Posterior vena cava (tissue), 2 donors: Measurements from ENCODE around the gene JARID2. TPM values are rescaled to one million over a fixed set of nuclear protein-coding genes. Genes with fewer than 3 reads are reported as not detected.
"Not testable (repeated sequence)": the region's sequence is repeated elsewhere in the genome, so short reads cannot be mapped to it uniquely, and the experiment has no call there.

ENCODE experiments used
- DNase-seq: peaks from one replicate; pipeline ENCODE4 v3.0.0-alpha.2; 2020; ENCODE audit warnings: low spot score
- intact Hi-C, 2 donors: fragments of 100-400 bp; cut with DNase I; formaldehyde crosslinking; loops; one replicate each; pipeline versions ENCODE4 v1.14.1 to v1.14.2; 2022 to 2023
- total RNA-seq, 2 donors: library from RNA; stranded (reverse); fragmentation: NEBNext Ultra II Directional; extraction: Animal tissue kit (Norgen Biotek cat#: 25700); gene quantifications; one replicate each; pipeline ENCODE4 v1.2.1, GENCODE V29; 2021
- donor health status: DM: yes; HTN: yes; CAD: no.
- donor health status: DM: yes; HTN: yes; CAD: no.

The JARID2 gene
- total RNA-seq, 2 donors from 2014 or later = 8.3 to 9.5 TPM

DNA sequence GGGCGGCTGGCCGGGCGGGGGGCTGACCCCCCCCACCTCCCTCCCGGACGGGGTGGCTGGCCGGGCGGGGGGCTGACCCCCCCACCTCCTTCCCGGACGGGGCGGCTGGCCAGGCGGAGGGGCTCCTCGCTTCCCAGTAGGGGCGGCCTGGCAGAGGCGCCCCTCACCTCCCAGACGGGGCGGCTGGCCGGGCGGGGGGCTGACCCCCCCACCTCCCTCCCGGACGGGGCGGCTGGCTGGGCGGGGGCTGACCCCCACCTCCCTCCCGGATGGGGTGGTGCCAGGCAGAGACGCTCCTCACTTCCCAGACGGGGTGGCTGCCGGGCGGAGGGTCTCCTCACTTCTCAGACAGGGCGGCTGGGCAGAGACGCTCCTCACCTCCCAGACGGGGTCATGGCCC lies 169.8 kb downstream of the JARID2 start:
- intact Hi-C loops = not testable (repeated sequence)

DNA sequence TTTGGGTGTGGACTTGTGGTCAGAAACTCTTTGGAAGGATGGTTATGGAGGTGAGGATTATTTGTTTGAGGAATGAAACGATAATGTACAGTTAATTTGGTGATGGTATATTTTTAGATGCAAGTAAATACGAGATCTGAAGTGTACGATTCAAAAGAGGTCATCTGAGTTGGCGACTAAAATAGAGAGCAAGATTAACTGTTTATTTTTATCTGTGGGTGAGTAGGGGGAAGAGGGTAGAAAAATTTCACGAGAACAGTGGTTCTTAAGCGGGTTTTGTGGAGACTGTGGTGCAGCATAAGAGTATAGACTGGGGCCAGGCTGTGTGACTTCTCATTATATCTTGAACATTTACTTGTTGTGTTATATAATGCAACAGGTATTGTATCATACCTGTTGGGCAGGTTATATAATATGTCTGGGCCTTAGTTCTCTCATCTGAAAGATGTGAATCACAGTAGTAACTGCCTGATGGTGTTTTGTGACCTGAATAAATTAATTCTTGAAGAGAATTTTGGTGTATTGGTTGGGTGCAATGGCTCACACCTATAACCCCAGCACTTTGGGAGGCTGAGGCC lies 171.2 kb downstream of the JARID2 start:
- no peak for DNase-seq
- intact Hi-C loops = no loop called here

More for the DNA sequence above, 169.8 kb downstream of the JARID2 start:
- DNase-seq = not testable (repeated sequence)

GRCh38 chr6:15417811-15418210 lies 171.9 kb downstream of the JARID2 start:
- DNase-seq = no peak
- intact Hi-C loops = no loop called here

DNA sequence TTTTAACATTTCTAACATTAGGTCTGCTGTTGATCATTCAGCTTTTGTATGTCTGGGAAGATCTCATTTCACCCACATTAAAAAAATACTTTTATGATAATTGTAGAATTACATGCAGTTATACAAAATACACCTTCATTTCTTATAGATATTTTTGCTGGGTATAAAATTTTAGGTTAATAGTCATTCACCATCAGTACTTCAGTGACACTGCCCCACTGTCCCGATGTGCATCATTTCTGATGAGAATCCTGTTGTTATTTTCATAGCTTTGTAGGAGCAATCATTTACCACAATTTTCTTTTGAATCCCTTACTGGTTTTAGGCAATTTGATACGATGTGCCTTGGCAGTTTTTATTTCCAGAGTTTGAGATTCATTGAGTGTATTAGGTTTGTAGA lies 173.6 kb downstream of the JARID2 start:
- intact Hi-C loops = no loop called here
- DNase-seq = no peak

DNA sequence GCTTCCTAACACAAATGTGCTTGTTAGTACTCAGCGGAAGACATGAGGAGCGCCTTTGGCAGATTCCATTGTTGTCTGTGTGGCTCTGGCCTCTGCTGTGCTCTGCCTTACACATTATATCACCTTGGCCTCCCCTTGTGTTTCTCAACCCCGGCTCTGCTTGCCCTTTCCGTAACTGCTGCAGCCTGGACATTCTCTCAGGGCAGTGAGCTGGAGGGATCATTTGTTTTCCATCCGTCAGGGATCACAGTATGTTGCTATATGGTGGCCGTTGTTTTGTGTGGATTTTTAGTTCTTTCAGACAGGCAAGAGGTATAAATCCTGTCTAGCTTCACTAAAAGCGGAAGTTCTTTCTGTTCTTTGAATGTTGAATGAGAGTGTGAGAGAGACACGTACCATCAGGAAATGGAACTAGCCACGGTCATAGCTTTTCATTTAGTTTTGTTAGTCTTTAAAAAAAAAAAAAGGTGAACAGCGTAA lies 175.1 kb downstream of the JARID2 start:
- intact Hi-C loops = no loop called here
- DNase-seq = no peak

DNA sequence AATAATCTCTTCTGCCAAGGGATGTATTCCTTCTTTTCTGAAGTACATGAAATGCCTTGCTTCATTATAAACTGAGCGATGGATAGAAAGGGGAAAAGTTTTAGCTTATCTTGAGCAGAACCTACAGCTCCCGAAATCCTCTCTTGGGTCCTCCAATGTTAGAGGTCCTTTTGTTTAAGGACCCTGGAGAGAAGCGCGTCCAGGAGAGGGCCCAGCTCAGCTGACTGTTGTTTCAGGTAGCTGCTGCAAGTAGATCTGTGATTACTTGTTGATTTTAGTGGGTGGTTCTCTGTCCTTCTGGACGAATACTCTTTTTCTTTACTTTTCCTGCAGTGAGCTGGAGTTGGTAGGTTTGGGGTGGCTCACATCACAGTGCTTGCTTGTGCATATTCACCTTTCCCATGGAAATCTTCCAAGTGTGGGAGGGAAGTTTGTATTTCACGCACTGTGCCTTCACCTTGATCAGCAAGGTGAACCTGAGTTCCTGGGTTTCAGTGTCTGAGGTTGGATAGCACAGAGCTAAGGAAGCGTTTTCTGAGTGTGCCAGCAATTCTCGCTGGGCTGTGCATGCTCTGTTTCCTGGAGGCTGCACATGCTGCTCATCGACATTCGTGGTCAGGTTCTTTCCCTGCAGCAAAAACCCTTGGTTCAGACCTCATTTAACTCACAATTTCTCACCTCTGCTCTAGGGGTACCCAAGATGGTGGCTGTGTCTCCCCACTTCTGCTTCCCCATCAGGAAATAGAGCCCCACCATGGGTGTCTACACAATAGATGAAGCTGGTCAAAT lies 176.3 kb downstream of the JARID2 start:
- no peak for DNase-seq

GRCh38 chr6:15423286-15423993 lies 177.6 kb downstream of the JARID2 start:
- DNase-seq = no peak
- intact Hi-C loops = no loop called here

More for the DNA sequence above, 176.3 kb downstream of the JARID2 start:
- intact Hi-C loops = no loop called here

GRCh38 chr6:15425947-15426346 lies 180.1 kb downstream of the JARID2 start:
- intact Hi-C loops = no loop called here
- DNase-seq = no peak

- no peak for DNase-seq
- intact Hi-C loops = no loop called here
These were observed 180.5 kb downstream of the JARID2 start for GRCh38 chr6:15426395-15426794.

- DNase-seq = no peak
- intact Hi-C loops = no loop called here
These were observed 181.0 kb downstream of the JARID2 start for GRCh38 chr6:15426901-15427300.

GRCh38 chr6:15427331-15428070 lies 181.6 kb downstream of the JARID2 start:
- intact Hi-C loops = no loop called here
- no peak for DNase-seq

DNA sequence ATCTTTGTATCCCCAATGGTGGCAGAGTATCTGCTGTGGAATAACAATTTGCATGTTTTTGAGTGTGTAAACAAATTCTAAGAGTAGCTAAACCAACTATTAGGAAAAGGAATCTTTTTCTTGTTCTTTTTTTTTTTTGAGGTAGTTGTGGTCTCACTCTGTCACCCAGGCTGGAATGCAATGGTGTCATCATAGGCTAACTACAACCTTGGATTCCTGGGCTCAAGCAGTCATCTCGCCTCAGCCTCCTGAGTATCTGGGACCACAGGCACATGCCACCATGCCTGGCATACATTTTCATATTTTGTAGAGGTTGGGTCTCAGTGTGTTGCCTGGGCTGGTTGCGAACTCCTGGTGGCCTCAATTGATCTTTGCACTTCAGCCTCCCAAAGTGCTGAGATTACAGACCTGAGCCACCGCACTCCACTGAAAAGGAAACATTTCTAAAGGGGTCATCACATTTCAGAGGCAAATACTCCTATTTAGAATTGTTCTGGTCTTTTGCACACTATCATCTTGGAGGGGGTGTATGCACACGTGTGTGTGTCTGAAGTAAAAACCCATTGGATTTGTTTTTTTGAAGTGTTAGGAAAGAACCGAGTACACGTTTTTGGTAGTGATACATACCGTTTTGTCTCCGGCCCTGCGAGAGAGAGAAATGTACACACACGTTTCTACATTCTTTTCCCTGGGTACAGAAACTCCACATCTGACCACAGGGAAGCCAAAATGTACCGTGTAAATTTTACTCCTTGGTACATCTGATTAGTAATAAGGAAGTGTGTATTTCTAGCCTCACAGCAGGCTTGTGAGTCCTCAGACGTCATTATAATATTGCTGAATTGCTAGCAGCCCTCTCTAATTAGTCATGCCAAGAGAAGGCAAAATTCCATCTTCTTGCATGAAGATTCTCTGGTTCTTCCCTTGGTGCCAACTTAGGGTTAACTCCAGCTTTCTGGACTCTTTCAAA lies 183.6 kb downstream of the JARID2 start:
- intact Hi-C loops = no loop called here
- DNase-seq = no peak

- DNase-seq = no peak
- intact Hi-C loops = no loop called here
These were observed 184.3 kb downstream of the JARID2 start for GRCh38 chr6:15430186-15430585.

DNA sequence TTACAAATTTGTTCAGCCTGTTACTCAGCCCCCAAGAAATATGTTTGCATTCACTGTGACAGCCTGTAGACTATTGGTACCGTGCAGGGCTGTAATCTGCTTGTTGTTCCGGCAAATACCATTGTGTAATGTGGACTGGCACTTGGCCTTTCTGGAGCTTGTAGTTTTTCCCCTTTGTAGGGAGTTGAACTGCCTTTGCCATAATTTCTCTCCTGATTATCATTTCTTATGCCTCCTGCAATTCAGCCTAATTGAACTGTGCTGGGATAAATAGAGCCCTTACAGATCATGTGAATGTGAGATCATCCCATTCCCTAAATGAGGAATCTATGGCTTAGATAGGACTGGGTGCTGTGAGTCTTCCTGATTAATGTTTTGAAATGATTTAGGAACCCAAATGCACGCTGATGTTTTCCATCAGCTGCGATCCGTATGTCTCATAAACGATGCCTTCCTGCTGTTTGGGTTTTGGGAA lies 185.1 kb downstream of the JARID2 start:
- intact Hi-C loops = no loop called here
- no peak for DNase-seq

- DNase-seq = no peak
- intact Hi-C loops = no loop called here
These were observed 186.1 kb downstream of the JARID2 start for GRCh38 chr6:15431762-15432483.

- DNase-seq = no peak
- intact Hi-C loops = no loop called here
These were observed 187.6 kb downstream of the JARID2 start for GRCh38 chr6:15433511-15433861.

DNA sequence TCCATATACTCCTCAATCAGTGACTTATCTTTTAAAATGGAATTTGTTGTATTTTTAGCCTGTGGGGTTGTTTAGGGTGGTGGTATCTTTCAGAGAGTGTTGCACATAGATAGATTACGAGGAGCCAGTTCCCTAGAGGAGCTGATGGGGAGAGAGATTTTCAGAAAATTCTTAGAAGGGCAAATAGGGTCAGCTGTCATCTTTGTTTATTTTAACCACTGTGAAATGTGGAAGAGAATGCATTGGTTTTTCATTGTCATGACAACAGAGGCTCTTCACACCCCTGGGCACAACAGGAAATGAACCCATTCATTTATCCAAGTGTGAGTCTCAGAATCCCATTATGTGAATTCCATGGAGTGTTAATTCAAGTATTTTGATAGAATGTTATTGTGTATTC lies 188.4 kb downstream of the JARID2 start:
- no peak for DNase-seq
- intact Hi-C loops = no loop called here

- intact Hi-C loops = no loop called here
- DNase-seq = no peak
These were observed 189.0 kb downstream of the JARID2 start for GRCh38 chr6:15434823-15435380.
